ENCODE results near the gene GALR2.

GALR2 gene

DNA sequence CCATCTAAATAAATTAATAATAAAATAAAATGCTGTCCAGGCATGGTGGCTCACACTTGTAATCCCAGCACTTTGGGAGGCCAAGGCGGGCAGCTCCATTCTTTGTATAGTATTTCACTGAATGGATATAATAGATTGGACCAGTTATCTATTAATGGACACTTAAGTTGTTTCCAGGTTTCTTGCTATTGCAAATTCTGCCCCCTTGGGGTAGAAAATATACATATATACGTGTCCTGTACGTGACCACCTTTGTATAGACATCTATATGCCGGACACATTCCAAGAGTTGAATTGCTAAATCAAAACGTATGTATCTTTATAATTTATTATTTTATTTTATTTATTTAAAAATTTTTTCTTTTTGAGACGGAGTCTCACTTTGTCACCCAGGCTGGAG is 32.9 kb downstream of the GALR2 start:
- H3K9me3 Mint-ChIP-seq, result no peaks in the 10 kb centered on the region
- H3K27me3 Mint-ChIP-seq (ENCODE audit: low read depth, poor library complexity), result peaks cover 3% of the 10 kb centered on the region
- no peaks in the 10 kb centered on the region for H3K36me3 Mint-ChIP-seq (ENCODE audit: low read depth)
- H3K4me3 Mint-ChIP-seq, result no peak overlapping the region
- TF ChIP-seq, protein P1, sequence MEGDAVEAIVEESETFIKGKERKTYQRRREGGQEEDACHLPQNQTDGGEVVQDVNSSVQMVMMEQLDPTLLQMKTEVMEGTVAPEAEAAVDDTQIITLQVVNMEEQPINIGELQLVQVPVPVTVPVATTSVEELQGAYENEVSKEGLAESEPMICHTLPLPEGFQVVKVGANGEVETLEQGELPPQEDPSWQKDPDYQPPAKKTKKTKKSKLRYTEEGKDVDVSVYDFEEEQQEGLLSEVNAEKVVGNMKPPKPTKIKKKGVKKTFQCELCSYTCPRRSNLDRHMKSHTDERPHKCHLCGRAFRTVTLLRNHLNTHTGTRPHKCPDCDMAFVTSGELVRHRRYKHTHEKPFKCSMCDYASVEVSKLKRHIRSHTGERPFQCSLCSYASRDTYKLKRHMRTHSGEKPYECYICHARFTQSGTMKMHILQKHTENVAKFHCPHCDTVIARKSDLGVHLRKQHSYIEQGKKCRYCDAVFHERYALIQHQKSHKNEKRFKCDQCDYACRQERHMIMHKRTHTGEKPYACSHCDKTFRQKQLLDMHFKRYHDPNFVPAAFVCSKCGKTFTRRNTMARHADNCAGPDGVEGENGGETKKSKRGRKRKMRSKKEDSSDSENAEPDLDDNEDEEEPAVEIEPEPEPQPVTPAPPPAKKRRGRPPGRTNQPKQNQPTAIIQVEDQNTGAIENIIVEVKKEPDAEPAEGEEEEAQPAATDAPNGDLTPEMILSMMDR (IDR thresholded peaks at IDR 0.05), result no peak
- peaks cover 12% of the 10 kb centered on the region for H3K4me1 Mint-ChIP-seq
- no peak for DNase-seq
- H3K27ac Mint-ChIP-seq, result no peak overlapping the region

DNA sequence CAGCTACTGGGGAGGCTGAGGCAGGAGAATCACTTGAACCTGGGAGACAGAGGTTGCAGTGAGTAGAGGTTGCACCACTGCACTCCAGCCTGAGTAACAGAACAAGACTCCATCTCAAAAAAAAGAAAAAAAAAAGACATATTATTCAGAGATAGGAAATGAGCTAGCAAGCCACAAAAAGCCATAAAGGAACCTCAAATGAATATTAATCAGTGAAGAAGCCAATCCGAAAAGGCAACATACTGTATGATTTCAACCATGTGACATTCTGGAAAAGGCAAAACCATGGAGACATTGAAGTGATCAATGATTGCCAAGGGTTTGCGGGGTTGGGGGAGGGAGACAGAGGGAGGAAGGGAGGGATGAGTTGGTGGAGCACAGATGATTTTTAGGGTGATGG is 37.4 kb downstream of the GALR2 start:
- peaks cover 1% of the 10 kb centered on the region for H3K27me3 Mint-ChIP-seq (ENCODE audit: low read depth, poor library complexity)
- no peaks in the 10 kb centered on the region for H3K4me1 Mint-ChIP-seq
- no peak overlapping the region for H3K27ac Mint-ChIP-seq
- H3K9me3 Mint-ChIP-seq, result peaks cover 7% of the 10 kb centered on the region
- no peak for DNase-seq
- TF ChIP-seq, protein P1 (IDR thresholded peaks at IDR 0.05), result no peak
- no peak overlapping the region for H3K4me3 Mint-ChIP-seq
- no peaks in the 10 kb centered on the region for H3K36me3 Mint-ChIP-seq (ENCODE audit: low read depth)

DNA sequence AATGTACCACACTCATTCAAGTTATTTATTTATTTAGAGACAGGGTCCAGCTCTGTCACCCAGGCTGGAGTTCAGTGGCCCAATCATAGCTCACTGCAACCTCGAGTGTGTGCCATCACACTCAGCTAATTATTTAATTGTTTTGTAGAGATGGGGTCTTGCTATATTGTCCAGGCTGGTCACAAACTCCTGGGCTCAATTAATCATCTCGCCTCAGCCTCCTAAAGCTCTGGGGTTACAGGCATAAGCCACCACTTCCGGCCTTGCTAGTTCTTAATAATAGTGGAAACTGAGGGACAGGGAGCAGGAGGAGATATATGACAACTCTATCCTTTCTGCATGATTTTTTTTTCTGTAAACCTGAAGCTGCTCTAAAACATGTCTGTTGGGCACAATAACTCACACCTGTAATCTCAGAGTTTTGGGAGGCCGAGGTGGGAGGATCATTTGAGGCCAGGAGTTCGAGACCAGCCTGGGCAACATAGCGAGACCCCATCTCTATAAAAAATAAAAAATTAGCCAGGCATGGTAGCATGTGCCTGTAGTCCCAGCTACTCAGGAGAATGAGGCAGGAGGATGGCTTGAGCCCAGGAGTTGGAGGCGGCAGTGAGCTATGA is 40.7 kb downstream of the GALR2 start:
- no peak for DNase-seq
- H3K4me1 Mint-ChIP-seq, result peaks cover 12% of the 10 kb centered on the region
- H3K36me3 Mint-ChIP-seq (ENCODE audit: low read depth), result no peaks in the 10 kb centered on the region
- TF ChIP-seq, protein P1 (IDR thresholded peaks at IDR 0.05), result no peak
- H3K27ac Mint-ChIP-seq, result no peak overlapping the region
- peaks cover 11% of the 10 kb centered on the region for H3K27me3 Mint-ChIP-seq (ENCODE audit: low read depth, poor library complexity)
- H3K9me3 Mint-ChIP-seq, result peaks cover 7% of the 10 kb centered on the region
- no peak overlapping the region for H3K4me3 Mint-ChIP-seq

DNA sequence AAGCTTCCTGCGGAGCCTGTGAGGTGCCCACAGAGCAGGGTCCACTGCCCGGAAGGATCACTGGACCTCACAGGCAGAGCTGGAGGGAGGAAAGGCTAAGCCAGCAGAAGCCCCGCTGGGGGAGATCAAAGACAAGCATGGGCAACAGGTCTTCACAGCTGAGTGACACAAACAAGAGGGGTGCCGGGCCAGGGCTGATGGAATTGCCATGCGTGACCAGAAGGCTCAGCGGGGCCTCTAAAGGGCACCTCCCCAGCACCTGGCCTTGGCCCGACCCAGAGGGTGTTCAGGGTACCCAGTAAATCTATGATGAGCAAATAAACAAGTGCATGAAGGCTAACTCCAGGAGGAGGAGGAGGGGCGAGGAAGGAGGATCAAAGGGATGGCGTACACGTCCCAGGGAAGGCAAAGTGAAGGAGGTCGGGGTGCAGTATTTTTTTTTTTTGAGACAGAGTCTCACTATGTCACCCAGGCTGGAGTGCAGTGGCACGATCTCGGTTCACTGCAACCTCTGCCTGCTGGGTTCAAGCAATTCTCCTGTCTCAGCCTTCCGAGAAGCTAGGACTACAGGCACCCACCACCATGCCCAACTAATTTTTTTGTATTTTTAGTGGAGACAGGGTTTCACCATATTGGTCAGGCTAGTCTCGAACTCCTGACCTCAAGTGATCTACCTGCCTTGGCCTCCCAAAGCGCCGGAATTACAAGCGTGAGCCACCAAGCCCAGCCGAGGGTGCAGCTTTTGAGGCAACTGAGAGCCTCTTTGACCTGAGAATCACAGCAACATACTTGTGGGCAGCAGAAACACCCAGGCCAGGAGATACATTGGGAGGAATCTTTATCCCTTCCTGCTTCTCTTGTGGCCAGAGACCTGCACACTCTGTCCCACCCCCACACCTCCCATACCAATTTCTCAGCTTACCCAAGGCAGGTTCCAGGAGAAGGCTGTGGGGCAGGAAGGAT is 45.1 kb downstream of the GALR2 start:
- H3K36me3 Mint-ChIP-seq (ENCODE audit: low read depth), result no peaks in the 10 kb centered on the region
- H3K9me3 Mint-ChIP-seq, result no peaks in the 10 kb centered on the region
- no peak overlapping the region for H3K4me3 Mint-ChIP-seq

DNA sequence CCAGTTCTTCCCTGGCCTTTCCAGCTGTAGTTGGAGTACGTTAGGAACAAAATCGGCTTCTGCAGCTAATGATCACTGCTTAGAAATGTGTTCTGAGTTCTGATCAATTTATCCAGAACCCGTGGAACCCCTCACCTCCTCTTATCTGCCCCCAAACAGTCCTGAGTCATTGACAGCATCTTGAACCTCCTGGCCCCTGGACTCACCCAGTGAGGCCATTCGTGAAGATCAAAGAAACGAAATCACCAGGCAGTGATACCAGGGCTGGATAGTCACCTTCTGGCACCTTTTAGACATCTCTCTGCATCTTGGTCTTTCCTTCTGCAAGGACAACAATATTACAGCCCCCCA is 46.1 kb downstream of the GALR2 start:
- H3K9me3 Mint-ChIP-seq, result no peaks in the 10 kb centered on the region
- no peaks in the 10 kb centered on the region for H3K36me3 Mint-ChIP-seq (ENCODE audit: low read depth)
- no peak for DNase-seq
- no peak overlapping the region for H3K27ac Mint-ChIP-seq
- peaks cover 33% of the 10 kb centered on the region for H3K4me1 Mint-ChIP-seq
- TF ChIP-seq, protein P1 (IDR thresholded peaks at IDR 0.05), result no peak
- no peak overlapping the region for H3K4me3 Mint-ChIP-seq
- peaks cover 19% of the 10 kb centered on the region for H3K27me3 Mint-ChIP-seq (ENCODE audit: low read depth, poor library complexity)

More for the DNA sequence above, 45.1 kb downstream of the GALR2 start:
- H3K4me1 Mint-ChIP-seq, result peaks cover 33% of the 10 kb centered on the region
- peaks cover 19% of the 10 kb centered on the region for H3K27me3 Mint-ChIP-seq (ENCODE audit: low read depth, poor library complexity)
- TF ChIP-seq, protein P1 (IDR thresholded peaks at IDR 0.05), result no peak
- H3K27ac Mint-ChIP-seq, result no peak overlapping the region
- no peak for DNase-seq
